SK-N-MC (cell line): ENCODE measurements around the gene PDCD11.

Experiments
- EZH2 ChIP-seq: fragments of 200-600 bp; sonication (generic); IDR thresholded peaks from one replicate; pipeline ENCODE4 v1.6.1; 2017; ENCODE audit warnings: antibody characterized with exemption
- POLR2AphosphoS5 ChIP-seq: IDR thresholded peaks from 2 replicates; pipeline ENCODE4 v1.6.1; 2012; ENCODE audit warnings: mild to moderate bottlenecking, low read depth, low read length, borderline replicate concordance

GRCh38 chr10:103397191-103397825 is 882 bp downstream of the PDCD11 start:
- TF ChIP-seq POLR2AphosphoS5 (no peak), EZH2 (no peak)
